Measurements from ENCODE around the gene BCAS3. TPM values are rescaled to one million over a fixed set of nuclear protein-coding genes. Genes with fewer than 3 reads are reported as not detected.

BCAS3 gene
- polyA plus RNA-seq, 1 donor from 2014 or later: 21.6 TPM

DNA sequence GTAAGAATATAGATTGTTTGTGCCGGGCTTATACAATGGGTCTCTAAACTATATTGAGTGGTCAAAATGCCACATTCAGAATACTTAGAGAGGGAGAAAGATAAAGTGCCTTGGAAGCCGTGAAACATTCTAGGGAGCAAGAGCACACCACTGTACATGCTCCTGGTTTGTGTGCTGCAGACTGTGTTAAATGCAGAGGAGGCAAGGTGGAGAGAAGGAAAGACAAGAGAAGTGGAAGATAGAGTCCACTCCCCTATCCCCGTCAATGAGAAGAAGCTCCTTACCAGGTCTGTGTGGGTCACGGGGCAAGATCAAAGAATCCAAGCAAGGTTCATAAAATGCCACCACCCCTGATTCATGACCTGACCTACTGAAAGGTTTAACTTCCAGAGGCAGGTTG is 454.9 kb downstream of the BCAS3 start:
- H3K4me2 ChIP-seq (ENCODE audit: low read length): no peak overlapping the region
- no peaks in the 10 kb centered on the region for H3F3A ChIP-seq (ENCODE audit: insufficient read depth, low read length, poor library complexity, severe bottlenecking)
- no peak overlapping the region for H2AFZ ChIP-seq (ENCODE audit: low read depth, low read length)
- H3K36me3 ChIP-seq (ENCODE audit: insufficient read depth, low read length): no peaks in the 10 kb centered on the region
- no peak for TF ChIP-seq MXI1 (conservative IDR thresholded peaks at IDR 0.05; ENCODE audit: poor library complexity, severe bottlenecking)
- TF ChIP-seq, protein P1, sequence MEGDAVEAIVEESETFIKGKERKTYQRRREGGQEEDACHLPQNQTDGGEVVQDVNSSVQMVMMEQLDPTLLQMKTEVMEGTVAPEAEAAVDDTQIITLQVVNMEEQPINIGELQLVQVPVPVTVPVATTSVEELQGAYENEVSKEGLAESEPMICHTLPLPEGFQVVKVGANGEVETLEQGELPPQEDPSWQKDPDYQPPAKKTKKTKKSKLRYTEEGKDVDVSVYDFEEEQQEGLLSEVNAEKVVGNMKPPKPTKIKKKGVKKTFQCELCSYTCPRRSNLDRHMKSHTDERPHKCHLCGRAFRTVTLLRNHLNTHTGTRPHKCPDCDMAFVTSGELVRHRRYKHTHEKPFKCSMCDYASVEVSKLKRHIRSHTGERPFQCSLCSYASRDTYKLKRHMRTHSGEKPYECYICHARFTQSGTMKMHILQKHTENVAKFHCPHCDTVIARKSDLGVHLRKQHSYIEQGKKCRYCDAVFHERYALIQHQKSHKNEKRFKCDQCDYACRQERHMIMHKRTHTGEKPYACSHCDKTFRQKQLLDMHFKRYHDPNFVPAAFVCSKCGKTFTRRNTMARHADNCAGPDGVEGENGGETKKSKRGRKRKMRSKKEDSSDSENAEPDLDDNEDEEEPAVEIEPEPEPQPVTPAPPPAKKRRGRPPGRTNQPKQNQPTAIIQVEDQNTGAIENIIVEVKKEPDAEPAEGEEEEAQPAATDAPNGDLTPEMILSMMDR (IDR thresholded peaks at IDR 0.05; ENCODE audit: poor library complexity, severe bottlenecking): no peak
- TF ChIP-seq SMC3 (conservative IDR thresholded peaks at IDR 0.05; ENCODE audit: poor library complexity): no peak
- TF ChIP-seq EP300 (conservative IDR thresholded peaks at IDR 0.05; ENCODE audit: poor library complexity, severe bottlenecking): no peak
- TF ChIP-seq TAF1 (IDR thresholded peaks at IDR 0.05; ENCODE audit: low read depth): no peak
- TF ChIP-seq, protein P2, sequence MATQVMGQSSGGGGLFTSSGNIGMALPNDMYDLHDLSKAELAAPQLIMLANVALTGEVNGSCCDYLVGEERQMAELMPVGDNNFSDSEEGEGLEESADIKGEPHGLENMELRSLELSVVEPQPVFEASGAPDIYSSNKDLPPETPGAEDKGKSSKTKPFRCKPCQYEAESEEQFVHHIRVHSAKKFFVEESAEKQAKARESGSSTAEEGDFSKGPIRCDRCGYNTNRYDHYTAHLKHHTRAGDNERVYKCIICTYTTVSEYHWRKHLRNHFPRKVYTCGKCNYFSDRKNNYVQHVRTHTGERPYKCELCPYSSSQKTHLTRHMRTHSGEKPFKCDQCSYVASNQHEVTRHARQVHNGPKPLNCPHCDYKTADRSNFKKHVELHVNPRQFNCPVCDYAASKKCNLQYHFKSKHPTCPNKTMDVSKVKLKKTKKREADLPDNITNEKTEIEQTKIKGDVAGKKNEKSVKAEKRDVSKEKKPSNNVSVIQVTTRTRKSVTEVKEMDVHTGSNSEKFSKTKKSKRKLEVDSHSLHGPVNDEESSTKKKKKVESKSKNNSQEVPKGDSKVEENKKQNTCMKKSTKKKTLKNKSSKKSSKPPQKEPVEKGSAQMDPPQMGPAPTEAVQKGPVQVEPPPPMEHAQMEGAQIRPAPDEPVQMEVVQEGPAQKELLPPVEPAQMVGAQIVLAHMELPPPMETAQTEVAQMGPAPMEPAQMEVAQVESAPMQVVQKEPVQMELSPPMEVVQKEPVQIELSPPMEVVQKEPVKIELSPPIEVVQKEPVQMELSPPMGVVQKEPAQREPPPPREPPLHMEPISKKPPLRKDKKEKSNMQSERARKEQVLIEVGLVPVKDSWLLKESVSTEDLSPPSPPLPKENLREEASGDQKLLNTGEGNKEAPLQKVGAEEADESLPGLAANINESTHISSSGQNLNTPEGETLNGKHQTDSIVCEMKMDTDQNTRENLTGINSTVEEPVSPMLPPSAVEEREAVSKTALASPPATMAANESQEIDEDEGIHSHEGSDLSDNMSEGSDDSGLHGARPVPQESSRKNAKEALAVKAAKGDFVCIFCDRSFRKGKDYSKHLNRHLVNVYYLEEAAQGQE (IDR thresholded peaks at IDR 0.05; ENCODE audit: borderline replicate concordance): no peak
- TF ChIP-seq EZH2 (IDR thresholded peaks at IDR 0.05; ENCODE audit: borderline replicate concordance, insufficient read depth, low read length, poor library complexity, severe bottlenecking): no peak
- TF ChIP-seq POLR2AphosphoS5 (IDR thresholded peaks at IDR 0.05): no peak
- no peak for TF ChIP-seq RAD21 (conservative IDR thresholded peaks at IDR 0.05)
- no peak overlapping the region for H3K4me3 ChIP-seq (ENCODE audit: low read length)
- H3K79me2 ChIP-seq (replicated peaks; ENCODE audit: insufficient read depth, low read length): no peaks in the 10 kb centered on the region
- H3K9me3 ChIP-seq (ENCODE audit: low read length): no peaks in the 10 kb centered on the region
- no peaks in the 10 kb centered on the region for H4K20me1 ChIP-seq (ENCODE audit: insufficient read depth)
- no peak overlapping the region for H3K9ac ChIP-seq (ENCODE audit: low read length)
- H3K27me3 ChIP-seq (ENCODE audit: insufficient read depth, low read depth, low read length): no peaks in the 10 kb centered on the region
- H3K27ac ChIP-seq (ENCODE audit: low read length): no peak overlapping the region
- no peaks in the 10 kb centered on the region for H3K9me2 ChIP-seq (ENCODE audit: insufficient read depth, low read length)

DNA sequence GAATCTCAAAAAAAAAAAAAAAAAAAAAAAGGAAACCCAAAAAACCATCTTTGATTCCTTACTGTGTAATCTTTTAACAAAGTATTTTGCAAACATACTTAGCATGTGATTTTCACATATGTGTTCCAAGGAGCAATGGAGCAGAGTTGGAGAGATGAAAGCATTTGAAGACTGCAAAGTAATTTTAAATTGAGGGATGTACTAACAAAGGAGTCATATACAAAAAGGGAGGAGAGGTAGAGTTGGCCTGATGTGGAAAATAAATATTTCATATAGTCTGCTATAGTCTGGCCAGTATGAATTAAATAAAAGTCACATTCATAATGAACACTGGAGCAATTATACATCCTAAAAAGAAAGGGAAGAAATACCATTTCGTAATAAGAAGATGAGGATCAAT is 456.2 kb downstream of the BCAS3 start:
- H3K9me2 ChIP-seq (ENCODE audit: insufficient read depth, low read length): no peaks in the 10 kb centered on the region
- no peak overlapping the region for H2AFZ ChIP-seq (ENCODE audit: low read depth, low read length)
- no peak overlapping the region for H3K4me3 ChIP-seq (ENCODE audit: low read length)
- H3K9me3 ChIP-seq (ENCODE audit: low read length): no peaks in the 10 kb centered on the region
- H3K4me2 ChIP-seq (ENCODE audit: low read length): no peak overlapping the region
- H3K79me2 ChIP-seq (replicated peaks; ENCODE audit: insufficient read depth, low read length): no peaks in the 10 kb centered on the region
- TF ChIP-seq EP300 (conservative IDR thresholded peaks at IDR 0.05; ENCODE audit: poor library complexity, severe bottlenecking) (no peak), MXI1 (conservative IDR thresholded peaks at IDR 0.05; ENCODE audit: poor library complexity, severe bottlenecking) (no peak), EZH2 (IDR thresholded peaks at IDR 0.05; ENCODE audit: borderline replicate concordance, insufficient read depth, low read length, poor library complexity, severe bottlenecking) (no peak), TAF1 (IDR thresholded peaks at IDR 0.05; ENCODE audit: low read depth) (no peak), RAD21 (conservative IDR thresholded peaks at IDR 0.05) (no peak), SMC3 (conservative IDR thresholded peaks at IDR 0.05; ENCODE audit: poor library complexity) (no peak), POLR2AphosphoS5 (IDR thresholded peaks at IDR 0.05) (no peak)
- TF ChIP-seq, protein P1 (IDR thresholded peaks at IDR 0.05; ENCODE audit: poor library complexity, severe bottlenecking): no peak
- TF ChIP-seq, protein P2 (IDR thresholded peaks at IDR 0.05; ENCODE audit: borderline replicate concordance): no peak
- H3K27me3 ChIP-seq (ENCODE audit: insufficient read depth, low read depth, low read length): no peaks in the 10 kb centered on the region
- no peaks in the 10 kb centered on the region for H3K36me3 ChIP-seq (ENCODE audit: insufficient read depth, low read length)
- H3K27ac ChIP-seq (ENCODE audit: low read length): no peak overlapping the region
- H3K9ac ChIP-seq (ENCODE audit: low read length): no peak overlapping the region
- no peaks in the 10 kb centered on the region for H3F3A ChIP-seq (ENCODE audit: insufficient read depth, low read length, poor library complexity, severe bottlenecking)
- H4K20me1 ChIP-seq (ENCODE audit: insufficient read depth): no peaks in the 10 kb centered on the region
